ENCODE measurements around the gene PNLIPRP2. TPM values are rescaled to one million over a fixed set of nuclear protein-coding genes. Genes with fewer than 3 reads are reported as not detected.

Gene PNLIPRP2
- total RNA-seq, 2 experiments from 2014 or later, result not detected

GRCh38 chr10:116691635-116692034, 70.9 kb downstream of the PNLIPRP2 start:
- CTCF ChIA-PET, result interaction anchor here (1.1 to 2.6 kb wide), 3 partner anchors 10 to 97 kb away, joined by 3 to 8 read pairs (median 6); no protein-coding TSS in a partner anchor
- Mint-ChIP-seq H3K4me1 (ENCODE audit: low read depth) (no peaks in the 10 kb centered on the region), H3K9me3 (no peaks in the 10 kb centered on the region), H3K27me3 (peaks cover 28% of the 10 kb centered on the region), H3K4me3 (no peak overlapping the region), H3K27ac (no peak overlapping the region), H3K36me3 (no peaks in the 10 kb centered on the region)
- POLR2A ChIA-PET, result no interaction called here
- intact Hi-C loops (cut with micrococcal nuclease), result no loop called here
- DNase-seq, result no peak

GRCh38 chr10:116692225-116692624, 71.5 kb downstream of the PNLIPRP2 start:
- Mint-ChIP-seq H3K36me3 (no peaks in the 10 kb centered on the region), H3K27me3 (peaks cover 33% of the 10 kb centered on the region), H3K9me3 (no peaks in the 10 kb centered on the region), H3K4me3 (no peak overlapping the region), H3K27ac (no peak overlapping the region), H3K4me1 (ENCODE audit: low read depth) (no peaks in the 10 kb centered on the region)
- intact Hi-C loops (cut with micrococcal nuclease), result no loop called here
- DNase-seq, result no peak
- ChIA-PET POLR2A (no interaction called here), CTCF (interaction anchor here (1.1 to 2.6 kb wide), 2 partner anchors 10 to 96 kb away, joined by 6 to 8 read pairs; no protein-coding TSS in a partner anchor)

GRCh38 chr10:116694243-116694926, 73.6 kb downstream of the PNLIPRP2 start:
- no peak overlapping the region for H3K27ac Mint-ChIP-seq
- CTCF ChIA-PET, result interaction anchor here (1.2 to 1.3 kb wide), 2 partner anchors 13 to 94 kb away, joined by 3 to 4 read pairs; no protein-coding TSS in a partner anchor
- POLR2A ChIA-PET, result no interaction called here
- H3K9me3 Mint-ChIP-seq, result no peaks in the 10 kb centered on the region
- intact Hi-C loops (cut with micrococcal nuclease), result no loop called here
- H3K36me3 Mint-ChIP-seq, result no peaks in the 10 kb centered on the region
- DNase-seq, result no peak
- no peaks in the 10 kb centered on the region for H3K4me1 Mint-ChIP-seq (ENCODE audit: low read depth)
- H3K27me3 Mint-ChIP-seq, result peaks cover 37% of the 10 kb centered on the region
- H3K4me3 Mint-ChIP-seq, result no peak overlapping the region

Other genes starting within 250 kb of the PNLIPRP2 start
- not detected for gene PNLIPRP3, start 193.1 kb upstream of the PNLIPRP2 start, total RNA-seq
- not detected for gene PNLIP, start 75.0 kb upstream of the PNLIPRP2 start, total RNA-seq
- gene PNLIPRP1, start 30.0 kb upstream of the PNLIPRP2 start, total RNA-seq, result not detected
- gene HSPA12A, start 121.6 kb downstream of the PNLIPRP2 start, total RNA-seq, result under 1 TPM; 0.40 to 0.41 TPM
- not detected for gene ENO4, start 228.5 kb downstream of the PNLIPRP2 start, total RNA-seq

All from activated CD4-positive, alpha-beta memory T cell treated with anti-CD3 and anti-CD28 coated beads for 36 hours (primary cell).